GM23248 (cell line): Measurements from ENCODE around the gene ABCB1. TPM values are rescaled to one million over a fixed set of nuclear protein-coding genes. Genes with fewer than 3 reads are reported as not detected.
"Not testable (repeated sequence)": the region's sequence is repeated elsewhere in the genome, so short reads cannot be mapped to it uniquely, and the experiment has no call there.

ENCODE experiments used
- DNase-seq: peaks from one replicate; pipeline ENCODE4 v3.0.0-alpha.2; 2015
- H2AFZ ChIP-seq: fragments of 200-600 bp; sonication (generic); 2 replicates; pipeline ENCODE4 v1.6.1; 2016; ENCODE audit warnings: antibody characterized with exemption
- H3F3A ChIP-seq: fragments of 200-600 bp; sonication (generic); 2 replicates; pipeline ENCODE4 v1.6.1; 2016; ENCODE audit warnings: mild to moderate bottlenecking, antibody characterized with exemption, mixed run types; ENCODE audit not compliant: insufficient read depth
- H3K27ac ChIP-seq: fragments of 200-600 bp; sonication (generic); 2 replicates; pipeline ENCODE4 v1.5.1; 2016; ENCODE audit warnings: mild to moderate bottlenecking
- H3K27me3 ChIP-seq: fragments of 200-600 bp; sonication (generic); replicated peaks from 2 replicates; pipeline ENCODE4 v1.6.1; 2016; ENCODE audit warnings: mild to moderate bottlenecking; ENCODE audit not compliant: insufficient read depth
- H3K36me3 ChIP-seq: fragments of 200-600 bp; sonication (generic); 2 replicates; pipeline ENCODE4 v1.6.1; 2016; ENCODE audit warnings: low read depth, mild to moderate bottlenecking
- H3K4me1 ChIP-seq: fragments of 200-600 bp; sonication (generic); 2 replicates; pipeline ENCODE4 v1.6.1; 2016; ENCODE audit warnings: mild to moderate bottlenecking; ENCODE audit not compliant: insufficient read depth
- H3K4me2 ChIP-seq: fragments of 200-600 bp; sonication (generic); one replicate; pipeline ENCODE4 v1.6.1; 2016; ENCODE audit warnings: mild to moderate bottlenecking; ENCODE audit not compliant: unreplicated experiment
- H3K4me3 ChIP-seq: fragments of 200-600 bp; sonication (generic); 2 replicates; pipeline ENCODE4 v1.5.1; 2016; ENCODE audit warnings: mild to moderate bottlenecking
- H3K79me2 ChIP-seq: fragments of 200-600 bp; sonication (generic); 2 replicates; pipeline ENCODE4 v1.6.1; 2016; ENCODE audit warnings: mild to moderate bottlenecking; ENCODE audit not compliant: insufficient read depth
- H3K9ac ChIP-seq: fragments of 200-600 bp; sonication (generic); 2 replicates; pipeline ENCODE4 v1.6.1; 2016; ENCODE audit warnings: mild to moderate bottlenecking
- H3K9me2 ChIP-seq: fragments of 200-600 bp; sonication (generic); 2 replicates; pipeline ENCODE4 v1.6.1; 2016; ENCODE audit warnings: mixed run types, mild to moderate bottlenecking, moderate library complexity; ENCODE audit not compliant: insufficient read depth
- H3K9me3 ChIP-seq: fragments of 200-600 bp; sonication (generic); one replicate; pipeline ENCODE4 v1.6.1; 2017; ENCODE audit warnings: low read depth
- H4K20me1 ChIP-seq: fragments of 200-600 bp; sonication (generic); 2 replicates; pipeline ENCODE4 v1.6.0; 2016; ENCODE audit not compliant: insufficient read depth
- EZH2 ChIP-seq: fragments of 200-600 bp; sonication (generic); IDR thresholded peaks from 2 replicates; pipeline ENCODE4 v1.6.1; 2018; ENCODE audit warnings: antibody characterized with exemption, mild to moderate bottlenecking; ENCODE audit not compliant: insufficient read depth, poor library complexity, severe bottlenecking
- EZH2phosphoT487 ChIP-seq: fragments of 200-600 bp; sonication (generic); IDR thresholded peaks from 2 replicates; pipeline ENCODE4 v1.6.1; 2018; ENCODE audit warnings: antibody characterized with exemption, moderate library complexity, mild to moderate bottlenecking, low read depth; ENCODE audit not compliant: insufficient read depth
- WGBS, 2 experiments: methylation state at CpG; one replicate each; pipeline ENCODE4 v1.1.6; 2015 to 2017; ENCODE audit warnings: low lambda C conversion rate in 2 of 2, low coverage in 1 of 2; ENCODE audit errors: missing lambda C conversion rate in 2 of 2; 5-methylcytosine and 5-hydroxymethylcytosine counted together
- in situ Hi-C: fragments of 300-500 bp; cut with MboI; formaldehyde crosslinking; loops from 2 replicates; pipeline ENCODE4 v1.15.0; 2020
- polyA plus RNA-seq: library from polyadenylated mRNA; unstranded; fragments of >200 nt; fragmentation: Nextera tagmentation; extraction: Ambion mirVana; gene quantifications from 2 replicates; pipeline ENCODE4 v1.2.1, GENCODE V29; 2016
- total RNA-seq: library from RNA; depleted of rRNA; stranded (reverse); fragments of >200 nt; shearing (Covaris generic); gene quantifications from 2 replicates; pipeline ENCODE4 v1.2.3, GENCODE V29; 2014

The ABCB1 gene
- total and polyA plus RNA-seq, 2 experiments from 2014 or later = 0.11 to 0.33 TPM

DNA sequence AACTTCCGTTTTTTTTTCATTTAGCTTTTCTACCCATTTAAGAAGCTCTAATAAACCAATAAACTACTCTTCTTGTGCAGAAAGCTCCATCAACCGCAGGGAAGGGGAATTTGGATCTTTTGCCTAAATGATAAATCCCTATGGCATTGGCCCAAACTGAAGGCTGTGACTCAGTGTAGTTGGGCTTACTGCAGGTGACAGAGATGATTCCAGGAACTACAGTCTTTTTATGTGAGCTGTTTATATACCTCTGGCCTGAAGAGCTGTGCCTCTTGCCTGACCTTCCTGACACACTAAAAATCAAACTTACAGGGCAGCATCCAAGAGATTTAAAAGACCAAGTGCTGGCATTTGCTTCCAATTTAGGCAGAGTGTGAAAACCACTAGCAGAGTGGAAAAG is 25.2 kb downstream of the ABCB1 start:
- DNase-seq = peak; percentile 19
- Histone ChIP-seq H3K4me2 (no peak overlapping the region), H3K4me1 (peaks cover 14% of the 10 kb centered on the region), H4K20me1 (no peaks in the 10 kb centered on the region), H3K79me2 (no peaks in the 10 kb centered on the region), H3F3A (0 out of 2 replicates have a peak, but pooled peaks cover 6% of the 10 kb centered on the region), H3K9me2 (no peaks in the 10 kb centered on the region; the same call in 1 of the 2 replicates), H3K36me3 (no peaks in the 10 kb centered on the region), H3K27ac (no peak overlapping the region), H3K4me3 (no peak overlapping the region), H2AFZ (no peak overlapping the region), H3K9me3 (no peaks in the 10 kb centered on the region), H3K9ac (no peak overlapping the region), H3K27me3 (no peaks in the 10 kb centered on the region)
- TF ChIP-seq EZH2 (no peak), EZH2phosphoT487 (no peak)
- WGBS, 2 experiments = 95 to 98% methylated on average over 2 of the region's 2 CpGs
- in situ Hi-C loops = no loop called here

DNA sequence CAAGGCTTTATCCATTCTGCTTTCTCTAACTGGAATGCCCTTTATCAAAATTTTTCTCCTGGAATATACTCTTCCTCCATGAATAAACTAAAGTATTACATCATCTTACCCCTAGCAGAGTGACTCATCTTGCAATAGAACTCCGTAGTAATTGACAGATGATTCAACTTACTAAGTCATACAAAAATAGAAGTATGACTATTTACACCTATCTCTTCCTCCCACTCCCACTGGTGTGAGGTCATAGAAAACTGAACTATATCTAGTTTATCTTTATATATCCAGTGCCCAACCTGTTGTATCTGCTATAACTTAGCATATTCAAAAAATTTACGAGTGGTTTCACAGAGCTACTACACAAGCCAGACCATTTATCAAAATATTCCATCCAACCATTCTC is 26.1 kb downstream of the ABCB1 start:
- Histone ChIP-seq H3K27ac (no peak overlapping the region), H3K9ac (no peak overlapping the region), H3K4me2 (no peak overlapping the region), H2AFZ (no peak overlapping the region), H3K4me3 (no peak overlapping the region), H3F3A (0 out of 2 replicates have a peak, but pooled peaks cover 6% of the 10 kb centered on the region), H3K79me2 (no peaks in the 10 kb centered on the region), H3K9me3 (no peaks in the 10 kb centered on the region), H3K27me3 (no peaks in the 10 kb centered on the region), H3K36me3 (no peaks in the 10 kb centered on the region), H3K4me1 (peaks cover 23% of the 10 kb centered on the region), H3K9me2 (no peaks in the 10 kb centered on the region), H4K20me1 (no peaks in the 10 kb centered on the region)
- TF ChIP-seq EZH2phosphoT487 = no peak
- TF ChIP-seq EZH2 = no peak
- 1 to 2% methylated on average over 2 of the region's 2 CpGs for WGBS, 2 experiments
- peak; percentile 87 for DNase-seq
- in situ Hi-C loops = no loop called here

- DNase-seq, H3F3A ChIP-seq, H3K9me2 ChIP-seq, H3K27ac ChIP-seq, H3K27me3 ChIP-seq, H2AFZ ChIP-seq, H4K20me1 ChIP-seq, H3K9me3 ChIP-seq, in situ Hi-C loops, H3K4me2 ChIP-seq, H3K36me3 ChIP-seq, H3K9ac ChIP-seq, H3K4me3 ChIP-seq, H3K79me2 ChIP-seq: not testable (repeated sequence)
- WGBS, 2 experiments = 40 to 48% methylated on average over 1 of the region's 1 CpG
- H3K4me1 ChIP-seq = peaks cover 24% of the 10 kb centered on the region
Observed at GRCh38 chr7:87572513-87572912, 28.2 kb downstream of the ABCB1 start.

DNA sequence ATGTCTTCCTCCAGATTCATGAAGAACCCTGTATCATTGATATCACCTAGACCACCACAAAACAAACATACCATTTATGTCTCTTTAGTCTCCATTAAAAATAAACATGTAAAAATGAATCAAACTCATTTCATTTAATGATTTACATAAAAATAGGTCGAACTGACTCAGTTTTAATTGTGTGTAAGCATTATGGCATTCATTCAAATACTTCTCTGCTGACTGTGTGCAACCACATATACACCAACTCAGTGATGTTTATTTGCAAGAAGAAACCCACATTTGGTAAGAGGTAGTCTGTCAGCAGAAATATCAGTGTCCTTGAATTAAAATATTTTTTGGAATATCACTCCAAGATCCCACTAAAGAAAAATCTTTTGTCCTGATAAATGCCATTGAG is 30.5 kb downstream of the ABCB1 start:
- peak; percentile 78 for DNase-seq
- Histone ChIP-seq H3K79me2 (no peaks in the 10 kb centered on the region), H3K4me3 (no peak overlapping the region), H3K9me3 (no peaks in the 10 kb centered on the region), H3K9me2 (no peaks in the 10 kb centered on the region), H3K27ac (no peak overlapping the region; the same call in 1 of the 2 replicates), H2AFZ (no peak overlapping the region), H3K4me2 (peak overlapping the region; percentile 32), H4K20me1 (no peaks in the 10 kb centered on the region), H3F3A (0 out of 2 replicates have a peak, but pooled peaks cover 6% of the 10 kb centered on the region), H3K9ac (no peak overlapping the region), H3K36me3 (no peaks in the 10 kb centered on the region), H3K27me3 (no peaks in the 10 kb centered on the region), H3K4me1 (peaks cover 21% of the 10 kb centered on the region)
- 0% methylated on average over 1 of the region's 1 CpG for WGBS, 2 experiments
- in situ Hi-C loops = no loop called here
- TF ChIP-seq EZH2 = no peak
- no peak for TF ChIP-seq EZH2phosphoT487

DNA sequence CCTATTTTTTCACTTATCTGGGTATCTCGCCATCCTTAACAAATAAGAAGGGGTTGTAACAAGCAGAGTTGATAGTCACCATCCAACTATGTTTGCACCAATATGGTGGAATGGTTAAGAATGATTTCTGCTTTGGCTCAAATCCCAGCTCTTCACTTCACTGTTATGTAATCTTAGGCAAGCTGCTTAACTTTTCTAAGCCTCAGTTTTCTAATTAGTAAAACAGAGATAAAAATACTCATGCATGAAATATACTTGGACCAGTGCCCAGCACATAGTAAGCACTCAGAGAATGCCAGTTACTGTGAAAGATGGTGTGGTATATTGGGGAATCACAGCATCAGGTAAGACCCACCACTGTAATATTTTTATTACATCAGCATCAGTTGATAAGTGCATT is 33.6 kb downstream of the ABCB1 start:
- Histone ChIP-seq H3K36me3 (no peaks in the 10 kb centered on the region), H3K9me3 (no peaks in the 10 kb centered on the region), H3F3A (no peaks in the 10 kb centered on the region), H3K4me3 (no peak overlapping the region), H3K4me1 (peaks cover 12% of the 10 kb centered on the region; the same call in 1 of the 2 replicates), H4K20me1 (no peaks in the 10 kb centered on the region), H3K27ac (no peak overlapping the region), H3K9me2 (no peaks in the 10 kb centered on the region), H3K4me2 (no peak overlapping the region), H2AFZ (no peak overlapping the region), H3K79me2 (no peaks in the 10 kb centered on the region), H3K9ac (no peak overlapping the region), H3K27me3 (no peaks in the 10 kb centered on the region)
- in situ Hi-C loops = no loop called here
- no peak for DNase-seq
- 90 to 97% methylated on average over 1 of the region's 1 CpG for WGBS, 2 experiments
- TF ChIP-seq EZH2phosphoT487 = no peak
- no peak for TF ChIP-seq EZH2
